Mesenchymal stem cell (in vitro differentiated cells and primary cell): ENCODE measurements around the gene FBXO4.

ENCODE experiments used
- DNase-seq: peaks from one replicate; pipeline ENCODE4 v3.0.0-alpha.2; 2013
- H2AFZ ChIP-seq: one replicate; pipeline ENCODE4 v1.6.1; 2013; ENCODE audit warnings: low read depth, mild to moderate bottlenecking, control low read depth, inconsistent platforms, low read length, moderate library complexity
- H2AK5ac ChIP-seq: 2 replicates; pipeline ENCODE4 v1.6.1; 2013; ENCODE audit warnings: low read length, moderate library complexity, mild to moderate bottlenecking, inconsistent platforms; ENCODE audit not compliant: severe bottlenecking
- H2BK120ac ChIP-seq: one replicate; pipeline ENCODE4 v1.6.1; 2013; ENCODE audit warnings: low read depth, mild to moderate bottlenecking, inconsistent platforms, low read length, moderate library complexity
- H2BK12ac ChIP-seq, 2 experiments: one replicate each; pipeline ENCODE4 v1.6.1; 2013; ENCODE audit warnings: inconsistent platforms in 2 of 2, low read length in 2 of 2, mild to moderate bottlenecking in 2 of 2, moderate library complexity in 2 of 2, control low read depth in 1 of 2
- H2BK15ac ChIP-seq: one replicate; pipeline ENCODE4 v1.6.1; 2013; ENCODE audit warnings: mild to moderate bottlenecking, low read depth, inconsistent platforms; ENCODE audit not compliant: poor library complexity, severe bottlenecking
- H2BK5ac ChIP-seq: 2 replicates; pipeline ENCODE4 v1.6.1; 2013; ENCODE audit warnings: low read depth, mild to moderate bottlenecking, low read length, control low read depth, inconsistent platforms; ENCODE audit not compliant: poor library complexity, severe bottlenecking
- H3K14ac ChIP-seq, 2 experiments: one replicate each; pipeline ENCODE4 v1.6.1; 2013; ENCODE audit warnings: inconsistent platforms in 2 of 2, low read length in 2 of 2, control low read depth in 1 of 2, mild to moderate bottlenecking in 1 of 2, moderate library complexity in 1 of 2
- H3K18ac ChIP-seq, 2 experiments: one replicate each; pipeline ENCODE4 v1.6.1; 2013; ENCODE audit warnings: inconsistent platforms in 2 of 2, low read length in 2 of 2, control low read depth in 1 of 2, low read depth in 1 of 2, mild to moderate bottlenecking in 1 of 2
- H3K23ac ChIP-seq, 2 experiments: one replicate each; pipeline ENCODE4 v1.6.1; 2013; ENCODE audit warnings: inconsistent platforms in 2 of 2, low read length in 2 of 2, mild to moderate bottlenecking in 2 of 2, moderate library complexity in 2 of 2, control low read depth in 1 of 2
- H3K27ac ChIP-seq: 2 replicates; pipeline ENCODE4 v1.5.1; 2013; ENCODE audit warnings: mild to moderate bottlenecking, moderate library complexity, low read length, control low read depth, inconsistent platforms; ENCODE audit not compliant: poor library complexity, severe bottlenecking
- H3K27me3 ChIP-seq, 2 experiments: 2 replicates each; pipeline versions ENCODE4 v1.6.1 to v1.7.0; 2013; ENCODE audit warnings: low read length in 2 of 2, mild to moderate bottlenecking in 2 of 2, moderate library complexity in 2 of 2, control low read depth in 1 of 2, inconsistent platforms in 1 of 2; ENCODE audit not compliant: control insufficient read depth in 1 of 2, insufficient read depth in 1 of 2
- H3K36me3 ChIP-seq, 2 experiments: 2 replicates each; pipeline versions ENCODE4 v1.6.1 to v1.7.0; 2013; ENCODE audit warnings: low read length in 2 of 2, control low read depth in 1 of 2, inconsistent platforms in 1 of 2, low read depth in 1 of 2, mild to moderate bottlenecking in 1 of 2; ENCODE audit not compliant: insufficient read depth in 2 of 2, control insufficient read depth in 1 of 2
- H3K4ac ChIP-seq, 2 experiments: one replicate each; pipeline ENCODE4 v1.6.1; 2013; ENCODE audit warnings: inconsistent platforms in 2 of 2, low read length in 2 of 2, mild to moderate bottlenecking in 2 of 2, moderate library complexity in 2 of 2, control low read depth in 1 of 2, low read depth in 1 of 2
- H3K4me1 ChIP-seq: 2 replicates; pipeline ENCODE4 v1.6.1; 2013; ENCODE audit warnings: low read depth, low read length, control low read depth; ENCODE audit not compliant: control insufficient read depth, insufficient read depth
- H3K4me2 ChIP-seq: 2 replicates; pipeline ENCODE4 v1.6.1; 2013; ENCODE audit warnings: low read length, mild to moderate bottlenecking, inconsistent platforms; ENCODE audit not compliant: poor library complexity, severe bottlenecking
- H3K4me3 ChIP-seq, 2 experiments: 2 replicates each; pipeline versions ENCODE4 v1.5.1 to v1.7.0; 2013; ENCODE audit warnings: low read length in 2 of 2, mild to moderate bottlenecking in 2 of 2, control low read depth in 1 of 2, low read depth in 1 of 2; ENCODE audit not compliant: insufficient read depth in 1 of 2
- H3K79me1 ChIP-seq: replicated peaks from 2 replicates; pipeline ENCODE4 v1.6.1; 2013; ENCODE audit warnings: mild to moderate bottlenecking, control low read depth, low read length, inconsistent platforms; ENCODE audit not compliant: poor library complexity, severe bottlenecking
- H3K9ac ChIP-seq: 2 replicates; pipeline ENCODE4 v1.7.0; 2013; ENCODE audit warnings: mild to moderate bottlenecking, low read length, moderate library complexity
- H3K9me3 ChIP-seq: 2 replicates; pipeline ENCODE4 v1.7.0; 2013; ENCODE audit warnings: mild to moderate bottlenecking, low read length; ENCODE audit not compliant: control insufficient read depth
- H4K8ac ChIP-seq: one replicate; pipeline ENCODE4 v1.6.1; 2013; ENCODE audit warnings: inconsistent platforms, mild to moderate bottlenecking, low read length, moderate library complexity
- H4K91ac ChIP-seq: one replicate; pipeline ENCODE4 v1.6.1; 2013; ENCODE audit warnings: mild to moderate bottlenecking, low read length, inconsistent platforms
- WGBS: methylation state at CpG from one replicate; pipeline ENCODE4 v1.1.7; 2013; ENCODE audit warnings: mixed read lengths; 5-methylcytosine and 5-hydroxymethylcytosine counted together

FBXO4 gene

DNA sequence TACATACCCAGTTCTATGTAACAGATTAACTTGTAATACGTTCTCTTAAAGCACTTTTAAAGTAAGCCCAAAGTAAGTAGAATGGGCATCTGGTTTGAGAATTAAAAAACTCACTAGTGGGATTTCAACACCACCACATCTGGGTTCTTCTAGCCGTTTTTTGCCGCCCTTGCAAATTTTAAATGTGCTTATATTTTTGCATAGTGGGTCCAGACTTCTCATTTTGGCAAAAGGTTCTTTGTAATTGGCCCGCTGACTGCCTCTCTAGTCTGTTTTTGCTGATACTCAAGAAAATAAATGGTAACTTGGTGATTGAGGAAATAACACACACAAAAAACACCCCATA is 582 bp upstream of the FBXO4 start:
- H3K27me3 ChIP-seq: no peaks in the 10 kb centered on the region
- peak overlapping the region; percentile 11 for H2AFZ ChIP-seq
- no peak overlapping the region for H4K8ac ChIP-seq
- H3K18ac ChIP-seq: peak overlapping the region; percentile 62 to 98
- peaks cover 9 to 24% of the 10 kb centered on the region in 2 experiments for H3K36me3 ChIP-seq
- no peak overlapping the region for H2BK12ac ChIP-seq
- peak overlapping the region; percentile 96 for H3K9ac ChIP-seq
- H3K9me3 ChIP-seq: no peaks in the 10 kb centered on the region
- peak overlapping the region in 1 of 2 experiments; percentile 52 for H3K4ac ChIP-seq
- H2BK5ac ChIP-seq: no peak overlapping the region
- H3K27ac ChIP-seq: no peak overlapping the region
- DNase-seq: no peak
- H3K79me1 ChIP-seq: peaks cover 2% of the 10 kb centered on the region
- H3K23ac ChIP-seq: no peak overlapping the region
- no peak overlapping the region for H4K91ac ChIP-seq
- peak overlapping the region; percentile 3 for H2BK120ac ChIP-seq
- 100% methylated on average over 2 of the region's 4 CpGs for WGBS
- peaks cover 7% of the 10 kb centered on the region for H3K4me1 ChIP-seq
- no peak overlapping the region for H3K14ac ChIP-seq
- no peak overlapping the region for H3K4me2 ChIP-seq
- H2BK15ac ChIP-seq: no peak overlapping the region
- peak overlapping the region in 1 of 2 experiments; percentile 90 for H3K4me3 ChIP-seq
- H2AK5ac ChIP-seq: no peak overlapping the region

DNA sequence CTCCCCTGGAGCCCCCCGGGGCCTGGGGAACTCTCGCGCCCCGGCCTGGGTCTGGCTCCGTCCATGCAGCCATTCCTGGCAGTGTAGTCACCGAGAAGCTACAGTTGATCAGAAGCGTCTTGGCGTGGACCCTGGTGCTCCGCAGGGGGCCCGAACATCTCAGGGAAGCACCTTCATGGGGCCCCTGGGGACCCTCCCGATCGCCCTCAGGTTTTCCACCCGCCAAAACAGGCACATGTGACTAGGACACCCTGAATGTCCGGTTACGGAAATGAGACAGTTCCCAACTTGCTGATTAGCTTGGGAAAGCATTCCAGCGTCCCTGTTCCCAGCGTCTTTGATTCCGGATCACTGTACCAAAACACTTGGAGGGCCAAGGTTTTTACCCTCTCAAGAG is 472 bp downstream of the FBXO4 start:
- H2AFZ ChIP-seq: peak overlapping the region; percentile 94
- H4K8ac ChIP-seq: peak overlapping the region; percentile 98
- DNase-seq: no peak
- WGBS: 20% methylated on average over 18 of the region's 18 CpGs
- H3K27me3 ChIP-seq: no peaks in the 10 kb centered on the region
- no peak overlapping the region for H2BK12ac ChIP-seq
- no peaks in the 10 kb centered on the region for H3K79me1 ChIP-seq
- H2AK5ac ChIP-seq: no peak overlapping the region
- H3K9me3 ChIP-seq: no peaks in the 10 kb centered on the region
- H3K4ac ChIP-seq: peak overlapping the region; percentile 81 to 99
- peak overlapping the region; percentile 62 to 98 for H3K18ac ChIP-seq
- H3K27ac ChIP-seq: no peak overlapping the region
- peaks cover 7% of the 10 kb centered on the region for H3K4me1 ChIP-seq
- peak overlapping the region in 1 of 2 experiments; percentile 2 for H3K23ac ChIP-seq
- H2BK120ac ChIP-seq: peak overlapping the region; percentile 85
- peak overlapping the region; percentile 96 for H3K9ac ChIP-seq
- H2BK15ac ChIP-seq: peak overlapping the region; percentile 97
- peak overlapping the region; percentile 1 for H3K4me2 ChIP-seq
- peaks cover 9 to 23% of the 10 kb centered on the region in 2 experiments for H3K36me3 ChIP-seq
- peak overlapping the region; percentile 57 for H2BK5ac ChIP-seq
- peak overlapping the region; percentile 54 to 90 for H3K4me3 ChIP-seq
- peak overlapping the region; percentile 66 to 74 for H3K14ac ChIP-seq
- peak overlapping the region; percentile 94 for H4K91ac ChIP-seq

DNA sequence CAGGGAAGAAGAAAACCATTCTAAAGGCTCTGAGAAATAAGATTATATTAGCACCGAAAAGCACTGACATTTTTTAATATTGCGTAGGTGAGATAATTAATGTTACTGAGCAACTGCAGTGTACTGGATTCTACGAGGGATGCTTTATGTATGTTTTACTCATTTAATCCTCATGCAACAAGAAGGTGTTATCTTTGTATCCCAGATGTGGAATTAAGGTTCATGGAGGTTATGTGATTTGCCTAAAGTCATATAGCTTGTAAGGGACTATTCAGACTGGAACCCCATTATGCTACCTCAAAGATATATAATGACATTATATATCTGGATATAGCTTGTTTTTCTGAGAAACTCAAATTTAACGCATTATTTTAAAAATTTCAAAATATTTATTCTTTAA is 2.5 kb downstream of the FBXO4 start:
- no peak overlapping the region for H3K14ac ChIP-seq
- H3K4me1 ChIP-seq: peaks cover 7% of the 10 kb centered on the region
- no peak overlapping the region for H2AK5ac ChIP-seq
- no peak overlapping the region for H3K4me2 ChIP-seq
- H3K27ac ChIP-seq: no peak overlapping the region
- H2BK15ac ChIP-seq: no peak overlapping the region
- no peaks in the 10 kb centered on the region for H3K79me1 ChIP-seq
- H4K8ac ChIP-seq: no peak overlapping the region
- H4K91ac ChIP-seq: no peak overlapping the region
- no peak overlapping the region for H2BK5ac ChIP-seq
- no peak overlapping the region for H3K18ac ChIP-seq
- H2AFZ ChIP-seq: no peak overlapping the region
- whole genome bisulfite sequencing: 98% methylated on average over 3 of the region's 4 CpGs
- H3K23ac ChIP-seq: no peak overlapping the region
- DNase-seq: no peak
- no peak overlapping the region for H3K9ac ChIP-seq
- no peak overlapping the region for H3K4me3 ChIP-seq
- H2BK12ac ChIP-seq: no peak overlapping the region
- H3K9me3 ChIP-seq: no peaks in the 10 kb centered on the region
- H3K36me3 ChIP-seq: peaks cover 9 to 30% of the 10 kb centered on the region in 2 experiments
- no peaks in the 10 kb centered on the region for H3K27me3 ChIP-seq
- no peak overlapping the region for H3K4ac ChIP-seq
- H2BK120ac ChIP-seq: no peak overlapping the region

DNA sequence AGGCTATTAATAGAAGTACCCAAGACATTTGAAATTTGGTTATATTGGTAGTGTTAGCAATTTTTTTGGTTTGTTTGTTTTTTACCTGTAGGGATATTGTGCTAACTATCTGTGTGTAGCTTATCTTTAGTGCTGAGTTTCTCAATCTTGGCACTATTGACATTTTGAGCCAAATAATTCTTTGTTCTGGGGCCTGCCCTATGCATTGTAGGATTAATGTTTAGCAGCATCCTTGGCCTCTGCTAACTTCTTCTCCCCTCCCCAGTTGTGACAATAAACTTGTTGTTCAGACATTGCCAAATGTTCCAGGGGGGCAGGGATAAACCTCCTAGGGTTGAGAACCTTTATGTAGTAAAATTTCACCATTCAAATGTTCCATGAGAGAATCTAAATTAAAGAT is 4.0 kb downstream of the FBXO4 start:
- Histone ChIP-seq H3K9ac (no peak overlapping the region), H2BK120ac (no peak overlapping the region), H3K14ac (no peak overlapping the region), H4K91ac (no peak overlapping the region), H3K36me3 (peaks cover 9 to 32% of the 10 kb centered on the region in 2 experiments), H3K79me1 (no peaks in the 10 kb centered on the region), H3K4me3 (no peak overlapping the region), H2AK5ac (no peak overlapping the region), H3K27me3 (no peaks in the 10 kb centered on the region), H3K4me1 (peaks cover 7% of the 10 kb centered on the region), H3K4ac (no peak overlapping the region), H3K9me3 (no peaks in the 10 kb centered on the region), H2BK5ac (no peak overlapping the region), H4K8ac (no peak overlapping the region), H3K18ac (no peak overlapping the region), H3K27ac (no peak overlapping the region), H3K23ac (no peak overlapping the region), H2AFZ (no peak overlapping the region), H2BK15ac (no peak overlapping the region), H2BK12ac (no peak overlapping the region), H3K4me2 (no peak overlapping the region)
- no peak for DNase-seq
